Neural cell (in vitro differentiated cells): ENCODE data around the gene TRPM2.

Source experiments
- EP300 ChIP-seq: fragments of 450-650 bp; conservative IDR thresholded peaks from 2 replicates; pipeline ENCODE4 v1.6.1; 2014; ENCODE audit warnings: antibody characterized with exemption, mild to moderate bottlenecking, moderate library complexity; ENCODE audit not compliant: poor library complexity, severe bottlenecking
- EZH2 ChIP-seq: fragments of 200-600, 300-800 bp; shearing (Covaris generic), sonication (generic); IDR thresholded peaks from 2 replicates; pipeline ENCODE4 v1.6.1; 2014; ENCODE audit warnings: antibody characterized with exemption, low read length, borderline replicate concordance, mild to moderate bottlenecking; ENCODE audit not compliant: insufficient read depth, poor library complexity, severe bottlenecking
- MXI1 ChIP-seq: fragments of 450-650 bp; conservative IDR thresholded peaks from 2 replicates; pipeline ENCODE4 v1.6.1; 2014; ENCODE audit warnings: antibody characterized with exemption, mild to moderate bottlenecking; ENCODE audit not compliant: poor library complexity, severe bottlenecking
- POLR2AphosphoS5 ChIP-seq: IDR thresholded peaks from 2 replicates; pipeline ENCODE4 v1.6.1; 2012
- RAD21 ChIP-seq: fragments of 450-650 bp; conservative IDR thresholded peaks from 2 replicates; pipeline ENCODE4 v1.6.1; 2014; ENCODE audit warnings: antibody characterized with exemption, mild to moderate bottlenecking, moderate library complexity
- SMC3 ChIP-seq: fragments of 450-650 bp; conservative IDR thresholded peaks from 2 replicates; pipeline ENCODE4 v1.6.1; 2014; ENCODE audit warnings: antibody characterized with exemption, mild to moderate bottlenecking, moderate library complexity; ENCODE audit not compliant: poor library complexity
- TAF1 ChIP-seq: IDR thresholded peaks from 2 replicates; pipeline ENCODE4 v1.6.1; 2012; ENCODE audit warnings: low read depth
- TF ChIP-seq, protein P1 (sequence below): fragments of 450-650 bp; IDR thresholded peaks from 2 replicates; pipeline ENCODE4 v1.5.1; 2014; ENCODE audit warnings: antibody characterized with exemption, mild to moderate bottlenecking, moderate library complexity; ENCODE audit not compliant: poor library complexity, severe bottlenecking
- TF ChIP-seq, protein P2 (sequence below): IDR thresholded peaks from 2 replicates; pipeline ENCODE4 v1.6.1; 2012; ENCODE audit warnings: borderline replicate concordance

- TF ChIP-seq RAD21 (no peak), POLR2AphosphoS5 (no peak), EZH2 (no peak), SMC3 (no peak), TAF1 (no peak), MXI1 (no peak), EP300 (no peak)
- TF ChIP-seq, protein P1, sequence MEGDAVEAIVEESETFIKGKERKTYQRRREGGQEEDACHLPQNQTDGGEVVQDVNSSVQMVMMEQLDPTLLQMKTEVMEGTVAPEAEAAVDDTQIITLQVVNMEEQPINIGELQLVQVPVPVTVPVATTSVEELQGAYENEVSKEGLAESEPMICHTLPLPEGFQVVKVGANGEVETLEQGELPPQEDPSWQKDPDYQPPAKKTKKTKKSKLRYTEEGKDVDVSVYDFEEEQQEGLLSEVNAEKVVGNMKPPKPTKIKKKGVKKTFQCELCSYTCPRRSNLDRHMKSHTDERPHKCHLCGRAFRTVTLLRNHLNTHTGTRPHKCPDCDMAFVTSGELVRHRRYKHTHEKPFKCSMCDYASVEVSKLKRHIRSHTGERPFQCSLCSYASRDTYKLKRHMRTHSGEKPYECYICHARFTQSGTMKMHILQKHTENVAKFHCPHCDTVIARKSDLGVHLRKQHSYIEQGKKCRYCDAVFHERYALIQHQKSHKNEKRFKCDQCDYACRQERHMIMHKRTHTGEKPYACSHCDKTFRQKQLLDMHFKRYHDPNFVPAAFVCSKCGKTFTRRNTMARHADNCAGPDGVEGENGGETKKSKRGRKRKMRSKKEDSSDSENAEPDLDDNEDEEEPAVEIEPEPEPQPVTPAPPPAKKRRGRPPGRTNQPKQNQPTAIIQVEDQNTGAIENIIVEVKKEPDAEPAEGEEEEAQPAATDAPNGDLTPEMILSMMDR: no peak
- TF ChIP-seq, protein P2, sequence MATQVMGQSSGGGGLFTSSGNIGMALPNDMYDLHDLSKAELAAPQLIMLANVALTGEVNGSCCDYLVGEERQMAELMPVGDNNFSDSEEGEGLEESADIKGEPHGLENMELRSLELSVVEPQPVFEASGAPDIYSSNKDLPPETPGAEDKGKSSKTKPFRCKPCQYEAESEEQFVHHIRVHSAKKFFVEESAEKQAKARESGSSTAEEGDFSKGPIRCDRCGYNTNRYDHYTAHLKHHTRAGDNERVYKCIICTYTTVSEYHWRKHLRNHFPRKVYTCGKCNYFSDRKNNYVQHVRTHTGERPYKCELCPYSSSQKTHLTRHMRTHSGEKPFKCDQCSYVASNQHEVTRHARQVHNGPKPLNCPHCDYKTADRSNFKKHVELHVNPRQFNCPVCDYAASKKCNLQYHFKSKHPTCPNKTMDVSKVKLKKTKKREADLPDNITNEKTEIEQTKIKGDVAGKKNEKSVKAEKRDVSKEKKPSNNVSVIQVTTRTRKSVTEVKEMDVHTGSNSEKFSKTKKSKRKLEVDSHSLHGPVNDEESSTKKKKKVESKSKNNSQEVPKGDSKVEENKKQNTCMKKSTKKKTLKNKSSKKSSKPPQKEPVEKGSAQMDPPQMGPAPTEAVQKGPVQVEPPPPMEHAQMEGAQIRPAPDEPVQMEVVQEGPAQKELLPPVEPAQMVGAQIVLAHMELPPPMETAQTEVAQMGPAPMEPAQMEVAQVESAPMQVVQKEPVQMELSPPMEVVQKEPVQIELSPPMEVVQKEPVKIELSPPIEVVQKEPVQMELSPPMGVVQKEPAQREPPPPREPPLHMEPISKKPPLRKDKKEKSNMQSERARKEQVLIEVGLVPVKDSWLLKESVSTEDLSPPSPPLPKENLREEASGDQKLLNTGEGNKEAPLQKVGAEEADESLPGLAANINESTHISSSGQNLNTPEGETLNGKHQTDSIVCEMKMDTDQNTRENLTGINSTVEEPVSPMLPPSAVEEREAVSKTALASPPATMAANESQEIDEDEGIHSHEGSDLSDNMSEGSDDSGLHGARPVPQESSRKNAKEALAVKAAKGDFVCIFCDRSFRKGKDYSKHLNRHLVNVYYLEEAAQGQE: no peak
Observed at GRCh38 chr21:44402323-44403105, 49.1 kb downstream of the TRPM2 start.
